Brain microvascular endothelial cell (primary cell): ENCODE data around the gene ISLR2.
"Not testable (repeated sequence)": the region's sequence is repeated elsewhere in the genome, so short reads cannot be mapped to it uniquely, and the experiment has no call there.

Source experiments
- DNase-seq: peaks from one replicate; pipeline ENCODE4 v3.0.0-alpha.2; 2020
- H3K27ac ChIP-seq: fragments of 250-450 bp; sonication (Bioruptor Pico); 2 replicates; pipeline ENCODE4 v1.5.1; 2020; ENCODE audit warnings: mild to moderate bottlenecking, moderate library complexity
- H3K27me3 ChIP-seq: fragments of 250-450 bp; sonication (Bioruptor Pico); replicated peaks from 2 replicates; pipeline ENCODE4 v1.5.1; 2020; ENCODE audit warnings: mild to moderate bottlenecking
- H3K36me3 ChIP-seq: fragments of 250-450 bp; sonication (Bioruptor Pico); replicated peaks from 2 replicates; pipeline ENCODE4 v1.5.1; 2020; ENCODE audit warnings: mild to moderate bottlenecking
- H3K4me3 ChIP-seq: 2 replicates; pipeline ENCODE4 v1.5.1; 2011; ENCODE audit warnings: low read depth, mild to moderate bottlenecking, control low read depth, low read length, moderate library complexity
- CTCF ChIP-seq: IDR thresholded peaks from 2 replicates; pipeline ENCODE4 v1.5.1; 2011; ENCODE audit warnings: low read depth, mild to moderate bottlenecking, moderate library complexity, low read length, control low read depth, inconsistent platforms; ENCODE audit errors: missing control alignments
- in situ Hi-C: cut with HindIII; loops from 2 replicates; pipeline ENCODE4 v1.10.0; 2017; ENCODE audit warnings: low sequenced_read_pairs, low pct_ligation_motif_present

Gene ISLR2

DNA sequence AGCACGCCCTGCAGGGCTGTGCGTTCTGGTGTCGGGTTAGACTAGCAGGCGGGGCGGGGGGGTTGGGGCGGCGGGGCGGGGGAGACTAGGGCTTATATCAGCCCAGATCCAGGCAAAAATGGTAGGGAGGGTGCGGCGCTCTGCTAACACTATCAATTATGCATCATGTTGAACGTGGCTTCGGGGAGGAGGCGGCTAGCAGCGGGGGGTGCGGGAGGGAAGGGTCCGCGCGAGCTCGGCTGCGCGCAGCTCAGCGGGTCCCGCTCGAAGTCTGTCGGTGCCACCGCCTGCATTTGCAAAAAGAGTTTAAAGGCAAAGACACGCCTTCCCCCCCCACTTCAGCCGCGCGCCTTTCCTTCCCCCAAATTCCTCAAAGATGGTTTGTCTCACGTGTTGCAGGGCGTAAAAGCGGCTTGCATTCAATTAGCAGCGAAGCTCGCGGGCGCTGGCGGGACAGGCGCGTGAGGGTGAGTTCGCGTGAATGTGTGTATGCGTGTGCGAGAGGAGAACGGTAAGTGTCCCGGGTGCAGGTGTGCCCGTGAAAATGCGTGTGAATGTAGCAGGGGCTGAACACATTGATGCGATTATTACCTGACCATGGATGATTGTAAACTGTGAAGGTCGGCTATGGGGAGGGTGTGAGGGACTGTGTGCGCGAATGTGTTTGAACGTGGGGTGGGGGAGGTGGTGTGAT is at the start of gene ISLR2:
Gene ISLR2, plus strand, starts transcription at position 432 of the 694 bp plus-strand sequence. CDS start 2,169 bp downstream, outside the sequence.
- in situ Hi-C loops: no loop called here
- peaks cover 72% of the 10 kb centered on the region for H3K27me3 ChIP-seq
- no peak for DNase-seq
- peak within 1 kb of the TSS; percentile 5 for H3K4me3 ChIP-seq
- H3K27ac ChIP-seq: no peak within 1 kb of the TSS
- no peak for TF ChIP-seq CTCF
- no peaks in the 10 kb centered on the region for H3K36me3 ChIP-seq

- H3K4me3 ChIP-seq, H3K27ac ChIP-seq, in situ Hi-C loops, H3K27me3 ChIP-seq, H3K36me3 ChIP-seq, DNase-seq: not testable (repeated sequence)
These were observed 47.9 kb upstream of the ISLR2 start, which contains the start of gene GOLGA6A for GRCh38 chr15:74082450-74082849. Gene GOLGA6A, minus strand, starts transcription at chr15:74082550. Its CDS starts 41 bp downstream, at chr15:74082509.

GRCh38 chr15:74094567-74094966 is 35.8 kb upstream of the ISLR2 start:
- DNase-seq, H3K36me3 ChIP-seq, H3K27me3 ChIP-seq, in situ Hi-C loops, H3K27ac ChIP-seq, H3K4me3 ChIP-seq: not testable (repeated sequence)

DNA sequence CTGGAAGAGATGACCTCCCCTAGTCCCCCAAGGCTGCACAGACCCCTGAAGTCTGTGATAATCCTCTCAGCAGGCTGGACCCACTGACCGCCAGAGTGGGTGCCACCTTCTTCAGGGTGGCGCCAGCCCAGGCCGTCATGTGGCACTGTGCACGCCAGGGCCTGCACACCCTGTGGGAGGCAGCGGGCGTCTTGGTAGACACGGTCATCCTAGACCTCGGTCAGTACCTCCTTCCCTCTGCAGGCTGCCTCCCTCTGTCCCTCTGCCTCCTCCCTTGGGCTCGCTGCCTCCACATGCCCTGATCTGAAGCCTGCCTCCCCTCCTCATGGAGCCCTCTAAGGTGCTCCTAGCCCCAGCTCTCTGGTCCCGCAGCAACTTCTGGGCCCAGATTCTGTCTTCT is 34.8 kb upstream of the ISLR2 start:
- H3K27ac ChIP-seq, H3K36me3 ChIP-seq, H3K27me3 ChIP-seq, H3K4me3 ChIP-seq, DNase-seq, in situ Hi-C loops: not testable (repeated sequence)

GRCh38 chr15:74096753-74097474 is 33.5 kb upstream of the ISLR2 start:
- in situ Hi-C loops, H3K4me3 ChIP-seq: not testable (repeated sequence)

GRCh38 chr15:74099963-74100733 is 30.2 kb upstream of the ISLR2 start:
- not testable (repeated sequence) for H3K27ac ChIP-seq
- DNase-seq: peak; percentile 94

More at GRCh38 chr15:74096753-74097474, 33.5 kb upstream of the ISLR2 start:
- not testable (repeated sequence) for H3K27ac ChIP-seq, DNase-seq, H3K27me3 ChIP-seq, H3K36me3 ChIP-seq

GRCh38 chr15:74108111-74108510 is 22.3 kb upstream of the ISLR2 start:
- TF ChIP-seq CTCF: no peak
- H3K27me3 ChIP-seq: peaks cover 3% of the 10 kb centered on the region
- no peak overlapping the region for H3K4me3 ChIP-seq
- no peak for DNase-seq
- in situ Hi-C loops: loop anchor here (25.0 kb wide), 1 partner anchor 204 kb away; no protein-coding TSS in a partner anchor
- no peaks in the 10 kb centered on the region for H3K36me3 ChIP-seq
- no peak overlapping the region for H3K27ac ChIP-seq

More at GRCh38 chr15:74099963-74100733, 30.2 kb upstream of the ISLR2 start:
- H3K36me3 ChIP-seq, H3K27me3 ChIP-seq: not testable (repeated sequence)
- H3K4me3 ChIP-seq: peak overlapping the region; percentile 39
- in situ Hi-C loops: loop anchor here (25.0 kb wide), 1 partner anchor 212 kb away; no protein-coding TSS in a partner anchor

DNA sequence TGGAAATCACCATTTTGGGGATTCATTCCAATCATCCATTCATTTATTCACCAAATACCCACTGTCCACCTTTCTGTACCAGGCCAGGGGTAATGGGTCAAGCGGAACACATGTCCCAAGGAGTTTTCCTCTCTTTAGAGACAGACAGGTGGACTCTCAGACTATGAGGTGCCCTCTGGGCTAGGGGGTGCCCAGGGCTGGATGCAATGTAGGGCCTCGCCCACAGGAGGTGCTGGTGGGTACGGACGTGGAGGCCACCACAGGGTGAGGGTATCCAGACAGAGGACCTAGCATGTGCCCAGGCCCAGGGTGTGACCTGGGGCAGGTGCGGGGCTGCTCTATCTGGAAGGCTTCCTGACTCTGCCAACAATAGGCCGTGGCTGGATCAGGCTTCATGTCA is 21.8 kb upstream of the ISLR2 start:
- H3K27me3 ChIP-seq, H3K4me3 ChIP-seq, DNase-seq, H3K36me3 ChIP-seq, H3K27ac ChIP-seq: not testable (repeated sequence)
- TF ChIP-seq CTCF: peak; percentile 18
- in situ Hi-C loops: loop anchor here (25.0 kb wide), 1 partner anchor 204 kb away; no protein-coding TSS in a partner anchor
